A673 (cell line): Measurements from ENCODE around the gene TTN.

ENCODE experiments used
- EZH2 ChIP-seq: fragments of 200-600 bp; sonication (generic); IDR thresholded peaks from 2 replicates; pipeline ENCODE4 v1.6.1; 2017; ENCODE audit warnings: borderline replicate concordance, low read depth, mild to moderate bottlenecking, mixed read lengths, antibody characterized with exemption, low read length; ENCODE audit not compliant: poor library complexity, severe bottlenecking
- TF ChIP-seq, protein P1 (sequence below): fragments of 300-800, 200-600 bp; sonication (generic); conservative IDR thresholded peaks from 2 replicates; pipeline ENCODE4 v1.5.1; 2017; ENCODE audit warnings: low read depth, mild to moderate bottlenecking, antibody characterized with exemption, low read length, moderate library complexity, mixed read lengths

DNA sequence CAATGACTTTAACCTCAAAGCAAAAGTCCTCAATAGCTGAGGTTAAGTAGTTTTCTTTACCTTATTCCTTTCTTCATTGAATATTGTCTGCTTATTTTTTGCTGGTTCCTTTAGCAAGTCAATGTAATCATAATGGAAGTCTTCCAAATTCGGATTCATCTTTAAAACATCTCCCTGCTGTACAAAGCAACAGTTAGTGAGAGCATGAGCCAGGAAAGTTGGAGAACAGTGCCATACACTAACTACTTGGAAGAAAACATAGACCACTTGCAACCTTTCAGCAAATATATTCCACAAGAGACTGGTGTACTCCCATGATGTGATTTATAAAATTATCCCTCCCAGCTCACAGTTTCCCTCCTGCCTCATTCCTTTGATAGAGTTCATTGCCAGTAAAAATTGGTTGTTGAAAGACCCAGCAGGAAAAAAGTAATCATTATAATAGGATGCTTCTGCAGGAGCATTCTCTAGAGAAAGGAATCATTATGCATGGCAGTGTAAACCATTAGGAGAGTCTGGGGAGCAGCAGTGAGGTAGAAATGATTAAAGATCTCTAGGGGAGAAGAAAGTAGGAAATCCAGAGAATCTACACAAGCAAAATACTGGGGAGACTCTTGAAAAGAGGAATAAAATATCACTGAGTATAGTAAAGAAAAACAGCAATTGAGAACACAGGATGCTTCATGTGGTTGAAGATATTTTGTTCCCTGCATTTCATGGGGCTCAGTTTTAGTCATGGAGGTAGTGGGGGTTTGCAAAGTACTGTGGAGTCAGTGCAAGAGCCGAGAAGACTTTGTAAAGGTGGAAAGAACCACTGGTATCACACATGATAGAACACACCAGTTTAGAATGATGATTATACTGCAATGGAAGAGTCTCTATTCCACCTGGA, 38.6 kb upstream of the TTN start:
- TF ChIP-seq, protein P1, sequence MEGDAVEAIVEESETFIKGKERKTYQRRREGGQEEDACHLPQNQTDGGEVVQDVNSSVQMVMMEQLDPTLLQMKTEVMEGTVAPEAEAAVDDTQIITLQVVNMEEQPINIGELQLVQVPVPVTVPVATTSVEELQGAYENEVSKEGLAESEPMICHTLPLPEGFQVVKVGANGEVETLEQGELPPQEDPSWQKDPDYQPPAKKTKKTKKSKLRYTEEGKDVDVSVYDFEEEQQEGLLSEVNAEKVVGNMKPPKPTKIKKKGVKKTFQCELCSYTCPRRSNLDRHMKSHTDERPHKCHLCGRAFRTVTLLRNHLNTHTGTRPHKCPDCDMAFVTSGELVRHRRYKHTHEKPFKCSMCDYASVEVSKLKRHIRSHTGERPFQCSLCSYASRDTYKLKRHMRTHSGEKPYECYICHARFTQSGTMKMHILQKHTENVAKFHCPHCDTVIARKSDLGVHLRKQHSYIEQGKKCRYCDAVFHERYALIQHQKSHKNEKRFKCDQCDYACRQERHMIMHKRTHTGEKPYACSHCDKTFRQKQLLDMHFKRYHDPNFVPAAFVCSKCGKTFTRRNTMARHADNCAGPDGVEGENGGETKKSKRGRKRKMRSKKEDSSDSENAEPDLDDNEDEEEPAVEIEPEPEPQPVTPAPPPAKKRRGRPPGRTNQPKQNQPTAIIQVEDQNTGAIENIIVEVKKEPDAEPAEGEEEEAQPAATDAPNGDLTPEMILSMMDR, result no peak
- TF ChIP-seq EZH2, result no peak
